Measurements from ENCODE around the gene LAMC3. TPM values are rescaled to one million over a fixed set of nuclear protein-coding genes. Genes with fewer than 3 reads are reported as not detected.

LAMC3 gene
- total and polyA plus RNA-seq, 9 of the 15 experiments (the other 6 are each of a cell fraction or from before 2014, with no cell fraction given) = 0.10 TPM; not detected in 8

GRCh38 chr9:130981756-130982137 lies 27.2 kb upstream of the LAMC3 start:
- H3K4me1 ChIP-seq (replicated peaks in 1 of 2; ENCODE audit: control insufficient read depth in 2 of 2, insufficient read depth in 2 of 2, low read length in 2 of 2) = peaks cover 0 to 25% of the 10 kb centered on the region in 2 experiments; a peak in 1 of 5 replicates
- TF ChIP-seq TAF15 (IDR thresholded peaks at IDR 0.05; ENCODE audit: low read depth, low read length) (no peak), SMAD3 (CRISPR knock-in tag; conservative IDR thresholded peaks at IDR 0.05) (no peak), FIP1L1 (IDR thresholded peaks at IDR 0.05; ENCODE audit: low read depth, low read length, poor library complexity, severe bottlenecking) (no peak)
- TF ChIP-seq, protein P1, sequence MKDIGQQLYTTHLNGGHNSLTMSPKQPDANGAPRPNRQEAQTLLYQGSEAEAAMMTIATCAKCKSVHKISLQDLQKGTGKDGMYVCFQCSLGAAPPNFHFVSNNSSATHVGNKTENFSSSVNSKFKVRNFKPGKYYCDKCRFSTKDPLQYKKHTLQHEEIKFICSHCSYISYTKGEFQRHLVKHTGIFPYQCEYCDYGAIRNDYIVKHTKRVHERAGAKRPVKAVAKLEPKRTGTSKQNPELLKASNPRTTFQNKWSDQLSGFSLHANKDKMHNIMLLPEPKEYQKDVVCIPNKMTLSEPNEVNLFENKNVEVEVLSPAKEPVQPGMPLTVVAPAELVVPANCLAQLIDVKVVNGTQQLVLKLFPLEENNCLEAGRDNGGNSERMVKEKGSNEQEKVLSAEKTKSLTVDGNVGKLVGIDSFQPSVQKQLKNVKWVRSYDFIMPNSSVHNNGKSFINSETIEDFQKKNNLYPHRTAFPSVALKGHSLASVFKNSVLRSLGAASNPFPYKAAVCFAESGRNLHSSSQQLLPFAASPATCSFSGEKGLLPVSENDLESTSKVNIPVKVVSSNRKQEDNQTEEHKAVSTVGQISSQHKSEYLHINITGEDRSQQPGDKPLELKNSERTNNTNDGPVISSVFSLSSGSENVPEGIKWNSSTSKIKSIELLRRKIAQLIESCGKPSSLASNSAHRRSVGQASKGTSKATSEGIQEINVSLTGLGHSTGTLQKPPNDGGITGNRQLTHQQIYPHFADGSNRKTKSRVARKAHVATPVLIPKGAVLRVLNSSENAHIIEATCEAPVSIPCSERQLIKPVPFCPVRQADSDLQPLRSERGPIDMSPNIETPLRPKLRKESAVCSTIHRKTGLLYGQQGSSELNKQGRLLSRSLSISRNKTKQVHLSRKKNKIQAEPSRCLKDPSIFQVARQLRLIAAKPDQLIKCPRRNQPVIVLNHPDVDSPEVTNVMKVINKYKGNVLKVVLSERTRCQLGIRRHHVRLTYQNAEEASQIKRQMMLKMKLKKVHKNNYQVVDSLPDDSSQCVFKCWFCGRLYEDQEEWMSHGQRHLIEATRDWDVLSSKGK (CRISPR knock-in tag; IDR thresholded peaks at IDR 0.05) = no peak
- in situ Hi-C loops (cut with MboI) = loop anchor here (25.0 kb wide), 1 partner anchor 269 kb away; no protein-coding TSS in a partner anchor
- peaks cover 80% of the 10 kb centered on the region for H4K20me1 ChIP-seq (replicated peaks; ENCODE audit: control insufficient read depth, insufficient read depth, low read length)
- no peak overlapping the region; a peak in 1 of 4 replicates for H3K9ac ChIP-seq (ENCODE audit: insufficient read depth in 1 of 2, low read depth in 2 of 2, low read length in 2 of 2)
- no peak overlapping the region for H3K4me3 ChIP-seq
- intact Hi-C loops (cut with micrococcal nuclease) = no loop called here
- no peak for ATAC-seq
- H3K36me3 ChIP-seq (ENCODE audit: control insufficient read depth, insufficient read depth, low read length) = no peaks in the 10 kb centered on the region
- H3K79me2 ChIP-seq (ENCODE audit: control insufficient read depth, insufficient read depth, low read length) = no peaks in the 10 kb centered on the region
- WGBS (ENCODE audit: insufficient coverage, low coverage, missing lambda C conversion rate) = 1% methylated on average over 14 of the region's 14 CpGs
- H3K9me3 ChIP-seq (replicated peaks; ENCODE audit: control insufficient read depth, insufficient read depth, low read depth, low read length) = no peaks in the 10 kb centered on the region
- DNase-seq (ENCODE audit: extremely low read depth in 1 of 4, low spot score in 3 of 4) = peak in 2 of 4 experiments; percentile 29 to 68
- peaks cover 13% of the 10 kb centered on the region for H3K9me1 ChIP-seq (ENCODE audit: control insufficient read depth, insufficient read depth, low read length)
- ChIA-PET POLR2A (interaction anchor here (0.7 to 10.0 kb wide), 19 partner anchors 8 to 223 kb away, joined by 3 to 131 read pairs (median 6); no protein-coding TSS in a partner anchor), CTCF (ENCODE audit: low intra/inter-chr PET ratio) (interaction anchor here (0.6 kb wide), 1 partner anchor 17 kb away, joined by 5 read pairs; no protein-coding TSS in a partner anchor)
- BruUV-seq (replicated peaks) = no TSS peak
- no peak overlapping the region for H3K4me2 ChIP-seq (ENCODE audit: insufficient read depth, low read length)
- peaks cover 91 to 98% of the 10 kb centered on the region in 2 experiments for H3K27me3 ChIP-seq (ENCODE audit: control insufficient read depth in 2 of 2, insufficient read depth in 2 of 2, low read length in 2 of 2)
- no peak overlapping the region for H3K27ac ChIP-seq (ENCODE audit: extremely low read depth, low read depth, low read length)
- H2AFZ ChIP-seq (ENCODE audit: low read depth, low read length) = no peak overlapping the region
- no peak for FAIRE-seq

Data from K562 (cell line).